Colonic mucosa (tissue), 4 donors: ENCODE measurements around the gene MIX23. TPM values are rescaled to one million over a fixed set of nuclear protein-coding genes. Genes with fewer than 3 reads are reported as not detected.

Source experiments
- DNase-seq: peaks from one replicate; pipeline ENCODE4 v3.0.0-alpha.2; 2020
- H3K27ac ChIP-seq: fragments of 200-600 bp; one replicate; pipeline ENCODE4 v1.8.0; 2021
- H3K27me3 ChIP-seq: fragments of 200-600 bp; one replicate; pipeline ENCODE4 v1.8.0; 2021
- H3K36me3 ChIP-seq: fragments of 200-600 bp; one replicate; pipeline ENCODE4 v1.8.0; 2021
- H3K4me1 ChIP-seq: fragments of 200-600 bp; one replicate; pipeline ENCODE4 v1.8.0; 2021; ENCODE audit warnings: mild to moderate bottlenecking
- H3K4me3 ChIP-seq: fragments of 200-600 bp; one replicate; pipeline ENCODE4 v1.8.0; 2021
- H3K9ac ChIP-seq, 2 donors: one replicate each; pipeline ENCODE4 v1.7.0; 2013; ENCODE audit warnings: control low read depth in 2 of 2, low read depth in 2 of 2, low read length in 2 of 2
- H3K9me3 ChIP-seq: fragments of 200-600 bp; one replicate; pipeline ENCODE4 v1.8.0; 2021
- CTCF ChIP-seq: fragments of 200-600 bp; IDR thresholded peaks from one replicate; pipeline ENCODE4 v1.8.0; 2022; ENCODE audit warnings: antibody characterized with exemption, mild to moderate bottlenecking
- intact Hi-C: fragments of 100-400 bp; cut with DNase I; formaldehyde crosslinking; loops from one replicate; pipeline ENCODE4 v1.14.1; 2022
- total RNA-seq, 2 donors: library from RNA; stranded (reverse); fragmentation: NEBNext Ultra II Directional in 1 of 2; extraction: Animal tissue kit (Norgen Biotek cat#: 25700) in 1 of 2; gene quantifications; one replicate each; pipeline ENCODE4 v1.2.1, GENCODE V29; 2021
- donor health status: healthy.
- donor health status: DM: no; HTN: no; CAD: no.
- donor health status: DM: no; HTN: no; CAD: no.

MIX23 gene
- total RNA-seq, 2 donors from 2014 or later, result 44.5 to 66.6 TPM

GRCh38 chr3:122356402-122356801, 26.6 kb downstream of the MIX23 start:
- DNase-seq, result peak; percentile 79
- no peaks in the 10 kb centered on the region for H3K27me3 ChIP-seq
- H3K27ac ChIP-seq, result no peak overlapping the region
- TF ChIP-seq CTCF, result peak; percentile 33
- H3K4me3 ChIP-seq, result no peak overlapping the region
- no peaks in the 10 kb centered on the region for H3K9me3 ChIP-seq
- H3K9ac ChIP-seq, result no peak overlapping the region
- H3K4me1 ChIP-seq, result peaks cover 3% of the 10 kb centered on the region
- intact Hi-C loops, result loop anchor here (2.0 to 10.0 kb wide), 2 partner anchors 50 to 252 kb away; no protein-coding TSS in a partner anchor
- H3K36me3 ChIP-seq, result no peaks in the 10 kb centered on the region

- H3K4me1 ChIP-seq, result peaks cover 3% of the 10 kb centered on the region
- intact Hi-C loops, result loop anchor here (2.0 to 10.0 kb wide), 2 partner anchors 49 to 251 kb away; no protein-coding TSS in a partner anchor
- TF ChIP-seq CTCF, result no peak
- H3K36me3 ChIP-seq, result no peaks in the 10 kb centered on the region
- H3K27me3 ChIP-seq, result no peaks in the 10 kb centered on the region
- no peak for DNase-seq
- H3K9ac ChIP-seq, result no peak overlapping the region
- H3K27ac ChIP-seq, result no peak overlapping the region
- H3K9me3 ChIP-seq, result no peaks in the 10 kb centered on the region
- H3K4me3 ChIP-seq, result no peak overlapping the region
These were observed 27.4 kb downstream of the MIX23 start for GRCh38 chr3:122355612-122356011.

- TF ChIP-seq CTCF, result no peak
- H3K4me1 ChIP-seq, result peaks cover 3% of the 10 kb centered on the region
- no peak overlapping the region for H3K27ac ChIP-seq
- no peaks in the 10 kb centered on the region for H3K27me3 ChIP-seq
- intact Hi-C loops, result loop anchor here (10.0 kb wide), 1 partner anchor 249 kb away; no protein-coding TSS in a partner anchor
- DNase-seq, result no peak
- H3K36me3 ChIP-seq, result no peaks in the 10 kb centered on the region
- H3K4me3 ChIP-seq, result no peak overlapping the region
- H3K9me3 ChIP-seq, result no peaks in the 10 kb centered on the region
- no peak overlapping the region for H3K9ac ChIP-seq
These were observed 29.1 kb downstream of the MIX23 start for GRCh38 chr3:122353893-122354401.

GRCh38 chr3:122353215-122353614, 29.8 kb downstream of the MIX23 start:
- H3K4me3 ChIP-seq, result no peak overlapping the region
- no peak for DNase-seq
- no peak overlapping the region for H3K9ac ChIP-seq
- no peaks in the 10 kb centered on the region for H3K27me3 ChIP-seq
- H3K36me3 ChIP-seq, result no peaks in the 10 kb centered on the region
- no peak overlapping the region for H3K27ac ChIP-seq
- peaks cover 3% of the 10 kb centered on the region for H3K4me1 ChIP-seq
- TF ChIP-seq CTCF, result no peak
- no peaks in the 10 kb centered on the region for H3K9me3 ChIP-seq
- intact Hi-C loops, result loop anchor here (10.0 kb wide), 1 partner anchor 248 kb away; no protein-coding TSS in a partner anchor

- Histone ChIP-seq H3K4me1 (peaks cover 3% of the 10 kb centered on the region), H3K36me3 (no peaks in the 10 kb centered on the region)
- intact Hi-C loops, result loop anchor here (10.0 kb wide), 1 partner anchor 247 kb away; no protein-coding TSS in a partner anchor
These were observed 31.4 kb downstream of the MIX23 start for GRCh38 chr3:122351612-122352011.

More at GRCh38 chr3:122351612-122352011, 31.4 kb downstream of the MIX23 start:
- TF ChIP-seq CTCF, result no peak
- Histone ChIP-seq H3K9me3 (no peaks in the 10 kb centered on the region), H3K9ac (peak overlapping the region in 1 of 2 donors; percentile 1), H3K27ac (peak overlapping the region; percentile 71), H3K27me3 (no peaks in the 10 kb centered on the region), H3K4me3 (no peak overlapping the region)
- no peak for DNase-seq
